ENCODE data around the gene HAAO. TPM values are rescaled to one million over a fixed set of nuclear protein-coding genes. Genes with fewer than 3 reads are reported as not detected.
A peak's percentile ranks its signal among the peaks of the same experiment; 100 is the strongest.

HAAO gene
- total and polyA plus RNA-seq, 2 experiments from 2014 or later, result 0.30 to 0.43 TPM

- no peaks in the 10 kb centered on the region for H3K9me3 ChIP-seq (ENCODE audit: low read depth)
- no peak overlapping the region for H3K27ac ChIP-seq
- peaks cover 16% of the 10 kb centered on the region for H3K27me3 ChIP-seq
- H3K4me3 ChIP-seq, result no peak overlapping the region
- no peak for TF ChIP-seq CTCF (IDR thresholded peaks at IDR 0.05; ENCODE audit: low read depth, low read length)
- H3K36me3 ChIP-seq, result no peaks in the 10 kb centered on the region
- DNase-seq (ENCODE audit: low read depth in 1 of 2, low spot score in 1 of 2), result no peak
- no peaks in the 10 kb centered on the region for H3K4me1 ChIP-seq (ENCODE audit: low read depth)
Measured at GRCh38 chr2:42795275-42795674, 2.9 kb upstream of the HAAO start.

- TF ChIP-seq CTCF (IDR thresholded peaks at IDR 0.05; ENCODE audit: low read depth, low read length), result peak; percentile 52
- Histone ChIP-seq H3K27ac (no peak overlapping the region), H3K27me3 (peaks cover 16% of the 10 kb centered on the region), H3K36me3 (no peaks in the 10 kb centered on the region), H3K9me3 (ENCODE audit: low read depth) (no peaks in the 10 kb centered on the region), H3K4me1 (ENCODE audit: low read depth) (no peaks in the 10 kb centered on the region), H3K4me3 (no peak overlapping the region)
- peak; percentile 31 to 47 for DNase-seq (ENCODE audit: low read depth in 1 of 2, low spot score in 1 of 2)
Measured at GRCh38 chr2:42794271-42795046, 2.1 kb upstream of the HAAO start.

- Histone ChIP-seq H3K36me3 (no peaks in the 10 kb centered on the region), H3K27me3 (peaks cover 16% of the 10 kb centered on the region), H3K4me1 (ENCODE audit: low read depth) (no peaks in the 10 kb centered on the region), H3K4me3 (peak overlapping the region; percentile 20), H3K9me3 (ENCODE audit: low read depth) (no peaks in the 10 kb centered on the region), H3K27ac (no peak overlapping the region)
- peak in 1 of 2 donors; percentile 59 for DNase-seq (ENCODE audit: low read depth in 1 of 2, low spot score in 1 of 2)
- TF ChIP-seq CTCF (IDR thresholded peaks at IDR 0.05; ENCODE audit: low read depth, low read length), result no peak
Measured at GRCh38 chr2:42793334-42794270, 1.2 kb upstream of the HAAO start.

GRCh38 chr2:42792087-42792582 is 248 bp downstream of the HAAO start:
- H3K27me3 ChIP-seq, result peaks cover 16% of the 10 kb centered on the region
- DNase-seq (ENCODE audit: low read depth in 1 of 2, low spot score in 1 of 2), result no peak

More at GRCh38 chr2:42792087-42792582, 248 bp downstream of the HAAO start:
- no peaks in the 10 kb centered on the region for H3K9me3 ChIP-seq (ENCODE audit: low read depth)
- H3K36me3 ChIP-seq, result no peaks in the 10 kb centered on the region
- TF ChIP-seq CTCF (IDR thresholded peaks at IDR 0.05; ENCODE audit: low read depth, low read length), result no peak
- peak overlapping the region; percentile 20 for H3K4me3 ChIP-seq
- no peaks in the 10 kb centered on the region for H3K4me1 ChIP-seq (ENCODE audit: low read depth)
- no peak overlapping the region for H3K27ac ChIP-seq
